Stimulated activated CD8-positive, alpha-beta memory T cell treated with anti-CD3 and anti-CD28 coated beads, Interleukin-4, amount 100 ng/mL, for 24 hours (primary cell): ENCODE measurements around the gene RGS9.
"Not testable (repeated sequence)": the region's sequence is repeated elsewhere in the genome, so short reads cannot be mapped to it uniquely, and the experiment has no call there.

Experiments used
- DNase-seq: peaks from one replicate; pipeline ENCODE4 v3.0.0-alpha.2; 2020; ENCODE audit warnings: low read depth

Gene RGS9

DNA sequence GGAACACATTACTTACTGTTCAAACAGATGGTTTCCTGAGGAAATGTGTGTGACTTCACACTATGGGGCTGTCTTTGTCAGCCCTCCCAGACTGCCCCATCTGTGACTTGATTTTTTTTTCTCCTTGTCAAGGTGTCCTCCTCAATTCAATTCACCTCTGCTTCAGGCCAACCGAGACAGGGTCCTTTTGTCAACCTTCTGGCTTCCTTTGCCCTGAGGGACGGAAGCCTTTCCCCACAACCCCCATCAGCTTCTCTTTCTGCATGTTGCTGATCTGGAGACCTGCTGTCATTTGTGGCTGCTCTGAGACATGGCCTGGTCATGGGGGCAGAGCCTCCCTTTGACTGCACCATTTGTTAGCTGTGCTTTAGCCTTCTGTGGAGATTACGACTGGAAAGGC is 21.3 kb upstream of the RGS9 start:
- DNase-seq = no peak

GRCh38 chr17:65116515-65116914 is 20.7 kb upstream of the RGS9 start:
- DNase-seq = not testable (repeated sequence)

DNA sequence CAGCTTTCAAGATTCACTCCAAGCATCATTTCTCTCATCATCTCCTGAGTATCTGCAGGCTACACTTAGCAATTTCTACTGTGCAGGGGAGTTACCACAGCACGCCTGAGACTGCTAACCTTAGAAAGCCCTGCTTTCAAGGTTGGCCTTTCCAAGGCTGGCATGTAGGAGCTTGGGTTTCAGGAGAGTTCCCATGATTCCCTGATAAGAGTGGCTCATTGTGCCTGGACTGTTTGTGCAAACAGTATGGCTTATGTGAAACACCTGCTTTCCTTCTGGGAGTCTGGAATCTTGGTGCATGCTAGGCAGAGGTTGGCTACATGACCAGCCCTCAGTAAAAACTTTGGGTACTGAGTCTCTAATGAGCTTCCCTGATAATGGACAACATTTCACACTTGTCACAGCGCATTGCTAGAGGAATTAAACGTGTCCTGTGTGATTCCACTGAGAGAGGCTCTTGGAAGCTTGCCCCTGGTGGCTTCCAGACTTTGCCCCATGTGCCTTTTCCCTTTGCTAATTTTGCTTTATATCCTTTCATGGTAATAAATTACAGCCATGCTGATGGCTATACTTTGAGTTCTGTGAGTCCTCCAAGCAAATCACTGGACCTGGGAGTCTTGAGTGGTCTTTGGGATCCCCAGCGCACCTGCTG is 19.7 kb upstream of the RGS9 start:
- DNase-seq = no peak

DNA sequence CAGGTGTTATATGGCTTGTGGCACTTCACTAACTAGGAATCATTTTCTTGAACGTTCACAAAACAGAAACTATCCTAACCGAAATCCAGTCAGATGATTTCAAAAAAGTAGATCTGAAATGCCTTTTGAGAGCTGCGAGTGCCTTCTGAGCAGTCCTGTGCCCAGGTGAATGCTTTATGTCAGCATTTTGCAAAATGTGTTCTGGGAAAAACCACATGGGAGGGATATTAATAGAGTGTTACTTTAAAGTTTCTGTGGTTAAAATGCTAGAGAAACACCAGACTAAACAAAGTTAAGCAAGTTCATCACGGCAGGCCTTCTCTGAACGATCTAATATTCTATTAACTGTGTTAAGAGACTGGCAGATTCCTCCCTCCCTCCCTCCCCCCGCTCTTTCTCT is 15.8 kb upstream of the RGS9 start:
- no peak for DNase-seq

DNA sequence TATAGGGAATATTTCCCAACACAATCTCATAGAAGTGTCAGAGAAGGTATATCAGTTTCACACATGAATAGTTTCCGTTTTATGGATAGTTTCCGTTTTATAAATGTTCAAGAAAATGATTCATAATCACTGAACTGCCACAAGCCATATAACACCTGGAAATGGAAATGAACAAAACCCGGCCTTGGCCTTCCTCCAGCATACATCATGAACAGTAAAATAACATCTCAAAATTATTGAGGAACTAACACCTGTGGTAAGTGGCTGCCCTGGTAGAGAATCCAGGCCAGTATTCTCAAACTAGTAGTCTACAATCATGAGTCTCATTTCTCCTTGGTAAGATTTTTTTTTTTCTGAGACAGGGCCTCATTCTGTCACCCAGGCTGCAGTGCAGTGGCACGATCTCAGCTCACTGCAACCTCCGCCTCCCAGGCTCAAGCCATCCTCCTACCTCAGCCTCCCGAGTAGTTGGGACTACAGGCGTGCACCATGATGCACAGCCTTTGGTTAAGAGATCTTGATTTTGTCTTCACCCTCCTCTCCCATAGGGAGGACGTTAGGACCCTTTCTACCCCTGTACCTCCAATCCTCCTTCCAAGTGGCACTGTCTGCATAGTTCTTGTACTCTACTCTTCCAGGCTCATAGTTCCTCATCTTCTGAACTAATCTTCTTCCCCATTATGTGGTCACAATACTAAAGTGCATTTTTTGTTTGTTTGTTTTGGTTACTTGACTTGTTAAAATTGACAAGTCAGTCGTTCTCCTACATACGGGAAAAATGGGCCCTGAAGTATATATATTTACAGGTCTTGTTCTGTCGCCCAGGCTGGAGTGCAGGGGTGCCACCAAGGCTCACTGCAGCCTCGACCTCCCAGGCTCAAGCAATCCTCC is 15.0 kb upstream of the RGS9 start:
- DNase-seq = no peak

DNA sequence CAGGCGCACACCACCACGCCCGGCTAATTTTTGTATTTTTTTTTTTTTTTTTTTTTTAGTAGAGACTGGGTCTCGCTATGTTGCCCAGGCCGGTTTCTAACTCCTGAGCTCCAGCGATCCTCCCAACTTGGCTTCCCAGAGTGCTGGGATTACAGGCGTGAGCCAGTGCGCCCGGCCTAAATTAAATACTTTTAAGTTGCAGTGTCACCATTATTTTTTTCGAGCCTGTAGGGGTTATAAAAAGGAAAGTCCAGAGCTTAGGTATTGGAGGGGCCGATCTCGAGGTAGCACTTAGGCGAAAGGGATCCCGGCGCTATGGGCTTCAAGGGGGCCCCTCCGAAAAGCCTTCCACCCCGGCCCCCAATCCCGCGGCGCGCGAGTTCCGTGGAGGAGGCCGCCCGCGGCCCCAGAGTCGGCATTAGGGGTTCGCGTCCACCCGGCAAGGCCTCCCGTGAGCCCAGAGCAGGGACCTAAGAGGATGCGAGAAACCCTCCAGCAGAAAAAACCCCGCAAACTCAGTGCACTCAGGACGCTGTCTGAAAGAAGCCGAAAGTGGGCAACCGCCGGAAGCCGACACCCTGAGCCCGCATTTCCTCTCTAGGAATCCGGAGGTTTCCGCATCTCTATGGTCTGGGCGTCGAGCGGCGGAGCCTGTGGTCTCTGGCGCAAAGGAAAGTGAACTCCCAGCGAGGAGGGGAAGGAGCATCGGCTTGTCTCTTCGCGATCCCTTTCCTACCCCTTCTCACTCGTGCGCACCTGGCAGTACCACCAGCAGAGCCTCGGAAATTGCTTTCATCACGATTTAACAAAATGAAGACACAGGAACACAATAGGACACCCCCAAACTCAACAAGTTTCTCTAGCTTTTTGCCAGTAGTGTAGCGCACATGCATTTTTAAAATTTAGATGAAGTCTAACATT is 14.1 kb upstream of the RGS9 start:
- peak; percentile 75 for DNase-seq

DNA sequence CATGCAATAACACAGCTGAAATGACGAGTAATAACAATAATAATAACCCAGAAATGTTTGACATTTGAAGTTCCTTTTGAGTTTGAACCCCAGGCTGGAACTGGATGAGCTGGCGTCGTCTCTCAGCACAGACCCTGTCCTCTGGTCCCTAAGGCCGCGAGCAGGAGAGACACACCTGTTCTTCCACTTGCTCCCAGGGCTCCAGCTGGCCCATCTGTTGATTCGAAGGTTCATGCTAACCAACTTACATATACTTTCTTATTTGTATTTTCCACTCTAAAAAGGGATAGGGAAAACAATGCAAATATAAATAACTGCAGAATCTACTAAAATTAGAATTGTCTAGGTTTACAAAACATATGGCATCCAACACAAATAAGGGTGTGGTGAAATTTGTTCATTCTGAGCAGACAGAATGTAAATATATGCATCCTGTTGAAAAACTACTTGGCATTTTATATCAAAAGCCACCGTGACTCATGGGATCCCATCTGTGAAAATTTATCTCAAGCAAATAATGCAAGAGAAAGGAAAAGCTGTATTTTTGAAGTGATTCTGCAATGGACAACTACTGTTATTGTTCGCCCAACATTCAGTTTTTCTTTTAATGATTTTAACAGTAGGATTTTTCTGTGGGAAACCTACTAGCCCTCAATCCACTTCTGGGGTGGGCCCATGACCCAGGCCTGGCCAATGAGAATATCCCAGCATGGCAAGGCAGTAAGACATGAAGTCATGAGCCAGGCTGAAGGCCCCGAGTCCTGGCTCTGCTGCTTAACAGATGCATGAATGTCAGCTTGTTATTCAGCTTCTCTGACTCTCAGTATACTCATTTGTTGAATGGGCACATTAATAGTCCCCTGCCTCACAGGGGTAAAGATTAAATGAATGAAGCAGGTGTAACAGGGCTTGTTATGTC is 13.2 kb upstream of the RGS9 start:
- DNase-seq = no peak

- DNase-seq = no peak
Observed at GRCh38 chr17:65130832-65131231, 6.3 kb upstream of the RGS9 start.

DNA sequence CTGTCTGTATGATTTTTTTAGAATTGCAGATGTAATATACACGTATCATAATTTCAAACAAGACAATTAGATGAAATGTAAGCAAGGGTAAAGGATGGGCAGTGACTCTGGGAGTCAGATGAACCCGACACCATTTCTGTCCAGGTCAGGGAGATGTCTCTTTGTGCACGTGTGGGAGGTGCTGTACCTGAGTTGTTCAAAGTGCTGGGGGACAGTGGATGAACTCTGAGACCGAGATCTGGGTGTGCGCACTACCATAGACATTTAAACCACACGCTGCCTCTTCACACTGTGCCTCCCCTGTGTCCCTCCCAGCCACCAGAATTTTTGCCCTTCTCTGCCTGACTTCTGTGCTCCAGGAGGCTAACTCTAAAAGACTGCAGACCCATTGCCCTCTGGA is 5.9 kb upstream of the RGS9 start:
- no peak for DNase-seq

DNA sequence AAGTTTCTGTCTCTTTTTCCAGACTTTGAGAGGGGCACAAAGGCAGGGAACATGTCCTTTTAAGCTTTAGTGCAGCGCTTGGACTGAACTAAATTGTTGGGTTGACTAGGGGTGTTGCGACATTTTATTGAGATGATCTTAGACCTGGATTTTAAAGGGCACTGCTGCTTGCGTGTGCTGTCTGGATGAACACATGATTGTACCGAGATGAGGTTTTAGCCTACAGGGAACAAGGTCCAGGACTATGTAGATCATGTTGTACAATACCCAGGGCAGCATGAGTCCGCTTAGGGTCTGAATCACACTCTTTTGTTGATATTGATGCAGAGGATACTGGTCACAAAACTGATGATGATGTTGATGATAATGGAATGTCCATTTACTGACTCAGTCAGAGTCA is 5.2 kb upstream of the RGS9 start:
- DNase-seq = no peak

- DNase-seq = no peak
Observed at GRCh38 chr17:65134035-65134434, 3.1 kb upstream of the RGS9 start.

- DNase-seq = no peak
Observed at GRCh38 chr17:65139101-65139764, 2.1 kb downstream of the RGS9 start.

GRCh38 chr17:65142247-65142646 is 5.1 kb downstream of the RGS9 start:
- DNase-seq = no peak

DNA sequence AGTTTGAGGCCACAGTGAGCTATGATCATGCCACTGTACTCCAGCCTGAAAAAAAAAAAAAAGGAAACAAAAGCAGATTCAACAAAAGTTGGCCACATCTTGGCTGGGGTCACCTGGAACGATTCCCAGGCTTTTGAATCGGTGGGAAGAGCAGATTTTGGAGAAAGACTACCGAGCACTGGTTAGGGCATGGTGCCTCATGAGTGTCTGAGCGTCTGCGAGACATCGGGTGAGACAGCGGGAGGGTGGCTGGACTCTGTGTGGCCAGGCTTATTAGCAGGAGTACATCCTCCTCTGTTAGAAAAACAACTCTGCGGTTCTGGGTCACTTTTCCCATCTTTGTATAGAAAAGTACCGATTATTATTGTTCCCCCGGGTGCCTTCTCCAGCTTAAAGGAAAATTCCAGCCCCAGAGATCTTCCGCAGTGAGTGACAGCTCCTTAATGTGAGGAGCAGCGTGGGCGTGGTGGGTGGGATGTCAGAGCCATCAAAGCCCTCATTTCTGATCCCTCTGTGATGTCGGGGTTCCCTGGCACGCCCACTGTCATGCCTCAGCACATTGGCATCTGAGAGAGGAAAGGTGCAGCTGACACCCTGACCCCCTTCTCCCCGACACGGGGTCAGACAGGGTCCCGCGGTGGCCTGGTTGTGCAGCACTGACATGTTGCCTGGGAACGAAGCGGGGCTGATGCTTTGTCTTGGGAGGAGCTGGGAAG is 6.9 kb downstream of the RGS9 start:
- DNase-seq = no peak

- no peak for DNase-seq
Observed at GRCh38 chr17:65145743-65146142, 8.6 kb downstream of the RGS9 start.

DNA sequence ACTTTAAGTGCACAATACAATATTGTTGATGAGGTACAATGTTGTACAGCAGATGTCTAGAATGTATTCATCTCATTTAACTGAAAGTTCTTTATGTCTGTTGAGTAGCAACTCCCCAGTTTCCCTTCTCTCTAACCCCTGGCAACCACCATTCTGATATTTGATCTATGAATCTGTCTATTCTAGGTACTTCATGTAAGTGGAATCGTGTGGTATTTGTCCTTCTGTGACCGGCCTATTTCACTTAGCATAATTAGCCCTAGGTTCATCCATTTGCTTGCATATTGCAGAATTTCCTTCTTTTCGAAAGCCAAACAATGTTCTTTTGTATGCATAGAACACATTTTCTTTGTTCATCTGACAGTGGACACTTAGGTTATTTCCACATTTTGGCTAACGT is 10.8 kb downstream of the RGS9 start:
- DNase-seq = no peak

DNA sequence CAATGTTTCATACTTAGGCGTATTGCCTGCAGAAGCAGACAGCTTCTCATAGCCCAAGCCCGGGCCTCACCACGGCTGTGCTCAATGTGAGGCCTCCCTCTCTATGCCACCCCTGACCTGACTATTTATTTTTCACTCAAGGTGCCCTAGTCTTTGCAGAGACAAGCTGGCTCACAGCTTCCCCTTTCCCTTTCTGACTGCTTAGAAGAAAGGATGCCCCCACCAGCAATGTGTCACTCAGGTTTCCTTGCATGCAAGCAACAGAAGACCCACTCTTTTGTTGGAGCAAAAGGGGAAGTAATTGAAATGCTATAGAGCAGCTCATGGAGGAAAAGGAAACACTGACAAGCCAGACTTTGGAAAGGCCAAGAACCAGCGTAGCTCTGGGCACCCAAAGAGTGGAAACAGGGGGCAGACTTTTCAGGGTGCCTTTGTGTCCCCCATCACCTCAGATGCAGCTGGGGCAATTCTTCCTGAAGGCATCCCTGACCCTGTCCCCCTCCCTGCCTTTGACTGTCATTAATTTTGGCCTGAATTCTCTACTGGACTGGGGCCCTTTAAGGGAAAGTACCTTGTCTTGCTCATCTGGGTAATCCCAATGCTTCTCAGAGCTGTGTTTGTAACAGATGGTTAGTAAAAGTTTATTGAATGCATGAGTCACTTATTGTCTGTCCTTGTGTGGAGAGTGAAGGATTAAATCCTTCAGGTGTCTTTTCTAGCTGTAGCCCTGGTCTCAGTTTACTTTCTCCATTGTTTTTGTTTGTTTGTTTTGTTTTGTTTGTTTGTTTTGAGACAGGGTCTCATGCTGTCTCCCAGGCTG is 17.8 kb downstream of the RGS9 start:
- no peak for DNase-seq

DNA sequence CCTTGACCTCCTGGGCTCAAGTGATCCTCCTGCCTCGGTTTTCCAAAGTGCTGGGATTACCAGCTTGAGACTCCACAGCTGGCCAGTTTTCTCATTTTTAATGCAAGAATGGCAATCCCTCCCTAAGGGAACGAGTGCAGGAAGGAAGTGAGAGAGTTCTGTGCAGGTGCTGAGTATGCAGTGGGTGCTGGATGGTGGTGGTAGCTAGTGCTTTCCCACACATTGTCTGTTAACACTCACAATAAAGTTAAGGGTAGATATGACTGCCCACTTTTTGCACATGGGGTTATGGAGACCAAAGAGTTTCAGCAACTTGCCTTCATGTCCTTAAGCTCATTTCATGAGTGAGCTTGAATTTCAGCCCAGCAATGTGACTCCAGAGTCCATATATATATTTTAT is 18.5 kb downstream of the RGS9 start:
- DNase-seq = no peak

GRCh38 chr17:65156185-65156834 is 19.1 kb downstream of the RGS9 start:
- DNase-seq = no peak
